ENCODE results near the gene DEPDC1B. TPM values are rescaled to one million over a fixed set of nuclear protein-coding genes. Genes with fewer than 3 reads are reported as not detected.

The DEPDC1B gene
- total RNA-seq, 1 experiment from 2014 or later: 22.2 TPM

GRCh38 chr5:60727033-60727679, 27.2 kb upstream of the DEPDC1B start:
- in situ Hi-C loops (cut with HindIII; ENCODE audit: low pct_unique_long_range_greater_than_20kb, low sequenced_read_pairs): no loop called here
- no peak for ATAC-seq
- CTCF ChIA-PET: no interaction called here
- intact Hi-C loops (cut with micrococcal nuclease; ENCODE audit: unreplicated experiment): no loop called here
- H3K27me3 ChIP-seq (ENCODE audit: control insufficient read depth, insufficient read depth, low read length): no peaks in the 10 kb centered on the region
- no peak overlapping the region for H3K27ac ChIP-seq (ENCODE audit: low read length)
- POLR2A ChIA-PET: no interaction called here
- TF ChIP-seq TCF7L2 (IDR thresholded peaks at IDR 0.05; ENCODE audit: low read depth, low read length) (no peak), REST (IDR thresholded peaks at IDR 0.05; ENCODE audit: insufficient read depth in 1 of 2, low read depth in 2 of 2, low read length in 1 of 2) (no peak), SIN3A (IDR thresholded peaks at IDR 0.05; ENCODE audit: borderline replicate concordance, insufficient read depth, low read depth, low read length) (no peak), CTCF (IDR thresholded peaks at IDR 0.05) (no peak), POLR2AphosphoS5 (IDR thresholded peaks at IDR 0.05; ENCODE audit: low read depth, low read length) (no peak)
- H3K4me3 ChIP-seq (ENCODE audit: low read depth in 2 of 2, low read length in 2 of 2): no peak overlapping the region
- no peak for DNase-seq (ENCODE audit: low read depth, low spot score)
- no peaks in the 10 kb centered on the region for H3K4me1 ChIP-seq (ENCODE audit: control insufficient read depth, insufficient read depth, low read length)
- no TSS peak for BruUV-seq (replicated peaks)
- no peaks in the 10 kb centered on the region for H3K9me3 ChIP-seq (ENCODE audit: control insufficient read depth, insufficient read depth, low read depth, low read length)
- H3K36me3 ChIP-seq (ENCODE audit: control insufficient read depth, insufficient read depth, low read length): no peaks in the 10 kb centered on the region

GRCh38 chr5:60724126-60724525, 24.2 kb upstream of the DEPDC1B start:
- Histone ChIP-seq H3K27me3 (ENCODE audit: control insufficient read depth, insufficient read depth, low read length) (peaks cover 3% of the 10 kb centered on the region; the same call in 1 of the 2 replicates), H3K9me3 (ENCODE audit: control insufficient read depth, insufficient read depth, low read depth, low read length) (no peaks in the 10 kb centered on the region), H3K4me1 (ENCODE audit: control insufficient read depth, insufficient read depth, low read length) (no peaks in the 10 kb centered on the region), H3K4me3 (ENCODE audit: low read depth in 2 of 2, low read length in 2 of 2) (no peak overlapping the region), H3K36me3 (ENCODE audit: control insufficient read depth, insufficient read depth, low read length) (no peaks in the 10 kb centered on the region), H3K27ac (ENCODE audit: low read length) (no peak overlapping the region)
- ChIA-PET CTCF (no interaction called here), POLR2A (no interaction called here)
- ATAC-seq (no peak), DNase-seq (ENCODE audit: low read depth, low spot score) (no peak)
- no peak for TF ChIP-seq SIN3A (IDR thresholded peaks at IDR 0.05; ENCODE audit: borderline replicate concordance, insufficient read depth, low read depth, low read length)
- TF ChIP-seq TCF7L2 (IDR thresholded peaks at IDR 0.05; ENCODE audit: low read depth, low read length): no peak
- no peak for TF ChIP-seq POLR2AphosphoS5 (IDR thresholded peaks at IDR 0.05; ENCODE audit: low read depth, low read length)
- TF ChIP-seq REST (IDR thresholded peaks at IDR 0.05; ENCODE audit: insufficient read depth in 1 of 2, low read depth in 2 of 2, low read length in 1 of 2): no peak
- no peak for TF ChIP-seq CTCF (IDR thresholded peaks at IDR 0.05)
- intact Hi-C loops (cut with micrococcal nuclease; ENCODE audit: unreplicated experiment): no loop called here
- no TSS peak for BruUV-seq (replicated peaks)
- in situ Hi-C loops (cut with HindIII; ENCODE audit: low pct_unique_long_range_greater_than_20kb, low sequenced_read_pairs): no loop called here
